Adrenal gland (tissue), 12 donors: ENCODE results near the gene LRRC71. TPM values are rescaled to one million over a fixed set of nuclear protein-coding genes. Genes with fewer than 3 reads are reported as not detected.

Experiments used
- DNase-seq, 7 donors: peaks; one replicate each; pipeline ENCODE4 v3.0.0-alpha.2; 2019 to 2020
- H3K27ac ChIP-seq, 5 donors: fragments of 200-600 bp; sonication (generic) in 4 of 5; 1 replicate in 3 of 5; 2 replicates in 2 of 5; pipeline versions ENCODE4 v1.5.1 to v1.8.0; 2016 to 2020; ENCODE audit warnings: mild to moderate bottlenecking in 1 of 5
- H3K27me3 ChIP-seq: fragments of 200-600 bp; 2 replicates; pipeline ENCODE4 v1.8.0; 2021
- H3K36me3 ChIP-seq, 2 donors: fragments of 200-600 bp; replicated peaks in 1 of 2; 1 replicate in 1 of 2; 2 replicates in 1 of 2; pipeline versions ENCODE4 v1.5.1 to v1.8.0; 2018 to 2022
- H3K4me1 ChIP-seq, 2 donors: fragments of 200-600 bp; replicated peaks in 1 of 2; 1 replicate in 1 of 2; 2 replicates in 1 of 2; pipeline versions ENCODE4 v1.5.1 to v1.8.0; 2018 to 2021
- H3K4me3 ChIP-seq, 4 donors: fragments of 200-600 bp; sonication (generic) in 3 of 4; one replicate each; pipeline ENCODE4 v1.5.1; 2016 to 2018
- H3K9me3 ChIP-seq, 3 donors: fragments of 200-600 bp; sonication (generic) in 1 of 3; replicated peaks in 1 of 3; 1 replicate in 2 of 3; 2 replicates in 1 of 3; pipeline versions ENCODE4 v1.5.1 to v1.8.0; 2016 to 2021
- CTCF ChIP-seq, 6 experiments: fragments of 450-650 bp in 4 of 6; fragments of 200-600 bp in 2 of 6; sonication (generic) in 1 of 6; IDR thresholded peaks; 1 replicate in 5 of 6; 2 replicates in 1 of 6; pipeline versions ENCODE4 v1.5.1 to v1.8.0; 2016 to 2021; ENCODE audit warnings: antibody characterized with exemption in 6 of 6, mild to moderate bottlenecking in 2 of 6, moderate library complexity in 1 of 6
- POLR2A ChIP-seq, 2 donors: fragments of 450-650 bp; IDR thresholded peaks; one replicate each; pipeline ENCODE4 v1.6.1; 2017; ENCODE audit warnings: antibody characterized with exemption in 2 of 2, mild to moderate bottlenecking in 2 of 2, moderate library complexity in 1 of 2
- WGBS, 4 donors: extraction: QIAGEN DNeasy Blood & Tissue Kit in 2 of 4; methylation state at CpG; one replicate each; pipeline versions ENCODE4 v1.1.5 to v1.1.7; 2013 to 2017; 5-methylcytosine and 5-hydroxymethylcytosine counted together
- intact Hi-C, 2 donors: fragments of 100-400 bp; cut with DNase I; formaldehyde crosslinking; loops; one replicate each; pipeline versions ENCODE4 v1.14.1 to v1.15.0; 2022 to 2023
- polyA plus RNA-seq, 3 donors: library from polyadenylated mRNA; stranded (reverse); fragments of 200-250 nt in 2 of 3; fragments of 350-450 nt in 1 of 3; fragmentation: Illumina TruSeq in 1 of 3; extraction: RNeasy Lipid Tissue Mini Kit (QIAGEN cat#74804) in 1 of 3; gene quantifications; one replicate each; pipeline ENCODE4 v1.2.3, GENCODE V29; 2013 to 2014
- total RNA-seq, 9 donors: library from RNA; depleted of rRNA in 4 of 9; stranded (reverse); fragments of >200 nt in 4 of 9; fragments of 120-200 nt in 1 of 9; fragmentation: NEBNext Ultra II Directional in 1 of 9; extraction: Animal tissue kit (Norgen Biotek cat#: 25700) in 1 of 9; gene quantifications; one replicate each; pipeline versions ENCODE4 v1.1.0 to v1.2.4, GENCODE V29; 2013 to 2023
- donor health status: healthy with polysubstance abuse.
- donor health status: Bipolar disorder and iron deficiency.
- donor health status: DM: yes; HTN: yes; CAD: no.
- donor health status: DM: no; HTN: no; CAD: no.
- donor health status: DM: no; HTN: no; CAD: no.
- donor health status: DM: yes; HTN: yes; CAD: no.

The LRRC71 gene
- total and polyA plus RNA-seq, 12 donors = 0.11 to 4.6 (median 0.27) TPM; not detected in 4

GRCh38 chr1:156959925-156960324 is 39.5 kb downstream of the LRRC71 start:
- peaks cover 4 to 8% of the 10 kb centered on the region in 2 donors for H3K4me1 ChIP-seq
- H3K4me3 ChIP-seq = no peak overlapping the region
- H3K27ac ChIP-seq = no peak overlapping the region
- H3K27me3 ChIP-seq = no peaks in the 10 kb centered on the region
- no peak for DNase-seq
- WGBS, 4 donors = 87 to 90% (median 87%) methylated on average over 6 of the region's 6 CpGs
- TF ChIP-seq CTCF (IDR thresholded peaks at IDR 0.05) = no peak
- TF ChIP-seq POLR2A (IDR thresholded peaks at IDR 0.05) = no peak
- peaks cover 0 to 83% of the 10 kb centered on the region in 2 donors for H3K36me3 ChIP-seq
- intact Hi-C loops = no loop called here
- H3K9me3 ChIP-seq = no peaks in the 10 kb centered on the region

GRCh38 chr1:156961709-156962108 is 41.3 kb downstream of the LRRC71 start:
- H3K4me3 ChIP-seq = no peak overlapping the region

GRCh38 chr1:156963621-156964020 is 43.2 kb downstream of the LRRC71 start:
- intact Hi-C loops = no loop called here
- Histone ChIP-seq H3K4me1 (peaks cover 4 to 8% of the 10 kb centered on the region in 2 donors), H3K4me3 (no peak overlapping the region), H3K27ac (peak overlapping the region in 2 of 5 donors; percentile 18 to 38), H3K9me3 (no peaks in the 10 kb centered on the region), H3K36me3 (peaks cover 0 to 81% of the 10 kb centered on the region in 2 donors), H3K27me3 (no peaks in the 10 kb centered on the region)
- no peak for TF ChIP-seq POLR2A (IDR thresholded peaks at IDR 0.05)
- TF ChIP-seq CTCF (IDR thresholded peaks at IDR 0.05) = no peak
- WGBS, 4 donors = 45 to 58% (median 48%) methylated on average over 3 of the region's 3 CpGs
- DNase-seq = peak in 3 of 7 donors; percentile 16 to 36 (median 27)

More at GRCh38 chr1:156961709-156962108, 41.3 kb downstream of the LRRC71 start:
- 78 to 82% (median 80%) methylated on average over 4 of the region's 4 CpGs for WGBS, 4 donors
- Histone ChIP-seq H3K4me1 (peaks cover 4 to 8% of the 10 kb centered on the region in 2 donors), H3K27ac (no peak overlapping the region), H3K9me3 (no peaks in the 10 kb centered on the region), H3K27me3 (no peaks in the 10 kb centered on the region), H3K36me3 (peaks cover 0 to 83% of the 10 kb centered on the region in 2 donors)
- intact Hi-C loops = no loop called here
- DNase-seq = no peak
- no peak for TF ChIP-seq CTCF (IDR thresholded peaks at IDR 0.05)
- no peak for TF ChIP-seq POLR2A (IDR thresholded peaks at IDR 0.05)

- H3K4me1 ChIP-seq = peaks cover 4 to 8% of the 10 kb centered on the region in 2 donors
- H3K36me3 ChIP-seq = peaks cover 0 to 80% of the 10 kb centered on the region in 2 donors
- no peaks in the 10 kb centered on the region for H3K9me3 ChIP-seq
- no peak overlapping the region for H3K4me3 ChIP-seq
- H3K27me3 ChIP-seq = no peaks in the 10 kb centered on the region
- no peak overlapping the region for H3K27ac ChIP-seq
- DNase-seq = no peak
- 94 to 100% (median 97%) methylated on average over 2 of the region's 2 CpGs for WGBS, 4 donors
- TF ChIP-seq POLR2A (IDR thresholded peaks at IDR 0.05) (no peak), CTCF (IDR thresholded peaks at IDR 0.05) (no peak)
- intact Hi-C loops = no loop called here
These were observed 44.0 kb downstream of the LRRC71 start for GRCh38 chr1:156964441-156964840.
